H9 (cell line): ENCODE data around the gene SAMD8. TPM values are rescaled to one million over a fixed set of nuclear protein-coding genes. Genes with fewer than 3 reads are reported as not detected.

Source experiments
- DNase-seq: peaks from one replicate; pipeline ENCODE4 v3.0.0-alpha.2; 2017
- H2AFZ ChIP-seq: one replicate; pipeline ENCODE4 v1.6.1; 2013; ENCODE audit warnings: mild to moderate bottlenecking, low read length, control low read depth, moderate library complexity
- H2AK5ac ChIP-seq: 2 replicates; pipeline ENCODE4 v1.6.1; 2013; ENCODE audit warnings: low read length, control low read depth, mixed read lengths; ENCODE audit not compliant: insufficient read length
- H2BK120ac ChIP-seq: one replicate; pipeline ENCODE4 v1.6.1; 2013; ENCODE audit warnings: low read depth, mild to moderate bottlenecking, low read length, control low read depth, inconsistent platforms; ENCODE audit not compliant: poor library complexity, severe bottlenecking
- H2BK12ac ChIP-seq: 2 replicates; pipeline ENCODE4 v1.6.1; 2013; ENCODE audit warnings: low read length, control low read depth, mixed read lengths, low read depth; ENCODE audit not compliant: insufficient read length
- H2BK15ac ChIP-seq: 2 replicates; pipeline ENCODE4 v1.6.1; 2013; ENCODE audit warnings: low read depth, low read length, control low read depth
- H2BK20ac ChIP-seq: one replicate; pipeline ENCODE4 v1.6.1; 2013; ENCODE audit warnings: low read depth, mild to moderate bottlenecking, low read length, control low read depth, inconsistent platforms; ENCODE audit not compliant: poor library complexity, severe bottlenecking
- H2BK5ac ChIP-seq: 2 replicates; pipeline ENCODE4 v1.6.1; 2013; ENCODE audit warnings: low read length, control low read depth, mixed read lengths; ENCODE audit not compliant: insufficient read length
- H3K14ac ChIP-seq: 2 replicates; pipeline ENCODE4 v1.6.1; 2013; ENCODE audit warnings: low read length, control low read depth; ENCODE audit not compliant: insufficient read depth
- H3K18ac ChIP-seq: 2 replicates; pipeline ENCODE4 v1.6.1; 2013; ENCODE audit warnings: low read depth, mild to moderate bottlenecking, mixed read lengths, low read length, control low read depth; ENCODE audit not compliant: insufficient read length
- H3K23ac ChIP-seq: 2 replicates; pipeline ENCODE4 v1.6.1; 2013; ENCODE audit warnings: low read length, control low read depth, mixed read lengths, low read depth; ENCODE audit not compliant: insufficient read length
- H3K23me2 ChIP-seq: 2 replicates; pipeline ENCODE4 v1.6.1; 2013; ENCODE audit warnings: low read depth, mild to moderate bottlenecking, mixed read lengths, low read length, control low read depth; ENCODE audit not compliant: insufficient read length, poor library complexity, severe bottlenecking
- H3K27ac ChIP-seq: 2 replicates; pipeline ENCODE4 v1.5.1; 2013; ENCODE audit warnings: low read length, control low read depth, mixed read lengths, low read depth; ENCODE audit not compliant: insufficient read length
- H3K27me3 ChIP-seq: 2 replicates; pipeline ENCODE4 v1.6.1; 2013; ENCODE audit warnings: low read length, control low read depth, inconsistent platforms; ENCODE audit not compliant: insufficient read depth
- H3K4ac ChIP-seq: 2 replicates; pipeline ENCODE4 v1.6.1; 2013; ENCODE audit warnings: low read depth, mild to moderate bottlenecking, control low read depth, inconsistent platforms, low read length, moderate library complexity
- H3K4me1 ChIP-seq: 2 replicates; pipeline ENCODE4 v1.6.1; 2013; ENCODE audit warnings: low read length, control low read depth, inconsistent platforms; ENCODE audit not compliant: insufficient read depth
- H3K4me2 ChIP-seq: 2 replicates; pipeline ENCODE4 v1.6.1; 2013; ENCODE audit warnings: low read length, control low read depth, mixed read lengths; ENCODE audit not compliant: insufficient read length, insufficient read depth
- H3K56ac ChIP-seq: 2 replicates; pipeline ENCODE4 v1.6.1; 2013; ENCODE audit warnings: low read depth, mild to moderate bottlenecking, mixed read lengths, low read length, control low read depth; ENCODE audit not compliant: insufficient read length
- H3K79me1 ChIP-seq: 2 replicates; pipeline ENCODE4 v1.6.1; 2013; ENCODE audit warnings: low read depth, mild to moderate bottlenecking, moderate library complexity, low read length, control low read depth, inconsistent platforms; ENCODE audit not compliant: insufficient read depth, poor library complexity, severe bottlenecking
- H3K79me2 ChIP-seq: 2 replicates; pipeline ENCODE4 v1.6.1; 2013; ENCODE audit warnings: low read length, control low read depth, inconsistent platforms; ENCODE audit not compliant: insufficient read depth
- H3K9ac ChIP-seq: 2 replicates; pipeline ENCODE4 v1.6.1; 2013; ENCODE audit warnings: low read length, control low read depth, mixed read lengths; ENCODE audit not compliant: insufficient read length; ENCODE audit errors: extremely low read depth
- H3K9me3 ChIP-seq: one replicate; pipeline ENCODE4 v1.6.1; 2013; ENCODE audit warnings: low read depth, low read length, inconsistent platforms; ENCODE audit not compliant: control insufficient read depth
- H3T11ph ChIP-seq: one replicate; pipeline ENCODE4 v1.6.1; 2013; ENCODE audit warnings: mild to moderate bottlenecking, low read length, control low read depth, inconsistent platforms
- H4K20me1 ChIP-seq: one replicate; pipeline ENCODE4 v1.6.1; 2013; ENCODE audit not compliant: control insufficient read depth, insufficient read length, insufficient read depth
- H4K5ac ChIP-seq: 2 replicates; pipeline ENCODE4 v1.6.1; 2013; ENCODE audit warnings: low read depth, mild to moderate bottlenecking, mixed read lengths, low read length, control low read depth; ENCODE audit not compliant: insufficient read length
- H4K8ac ChIP-seq: replicated peaks from 2 replicates; pipeline ENCODE4 v1.6.1; 2013; ENCODE audit warnings: low read length, control low read depth, mixed read lengths, low read depth; ENCODE audit not compliant: insufficient read length
- H4K91ac ChIP-seq: 2 replicates; pipeline ENCODE4 v1.6.1; 2013; ENCODE audit warnings: low read depth, mild to moderate bottlenecking, moderate library complexity, mixed read lengths, low read length, control low read depth; ENCODE audit not compliant: insufficient read length
- H3K27ac Mint-ChIP-seq, 3 experiments: 2 replicates in 2 of 3; 3 replicates in 1 of 3; pipeline ENCODE4 v1.8.0; 2020 to 2021; ENCODE audit warnings: mixed read lengths in 3 of 3, mild to moderate bottlenecking in 1 of 3, moderate library complexity in 1 of 3
- H3K27me3 Mint-ChIP-seq: 2 replicates; pipeline ENCODE4 v1.8.0; 2021; ENCODE audit warnings: low read depth, mild to moderate bottlenecking, moderate library complexity, mixed read lengths
- H3K36me3 Mint-ChIP-seq, 3 experiments: 2 replicates in 2 of 3; 3 replicates in 1 of 3; pipeline ENCODE4 v1.8.0; 2020 to 2021; ENCODE audit warnings: low read depth in 3 of 3, mixed read lengths in 3 of 3; ENCODE audit not compliant: insufficient read depth in 1 of 3
- H3K4me1 Mint-ChIP-seq, 2 experiments: 2 replicates each; pipeline ENCODE4 v1.8.0; 2020; ENCODE audit warnings: mixed read lengths in 2 of 2
- H3K4me3 Mint-ChIP-seq, 2 experiments: 2 replicates in 1 of 2; 3 replicates in 1 of 2; pipeline ENCODE4 v1.8.0; 2020 to 2021; ENCODE audit warnings: mild to moderate bottlenecking in 2 of 2, mixed read lengths in 2 of 2, moderate library complexity in 1 of 2
- H3K9me3 Mint-ChIP-seq, 2 experiments: 2 replicates in 1 of 2; 3 replicates in 1 of 2; pipeline ENCODE4 v1.8.0; 2020; ENCODE audit warnings: mild to moderate bottlenecking in 2 of 2, mixed read lengths in 2 of 2, moderate library complexity in 1 of 2
- CTCF ChIP-seq: fragments of 200-600 bp; sonication (generic); conservative IDR thresholded peaks from 3 replicates; pipeline ENCODE4 v1.8.0; 2021; ENCODE audit warnings: antibody characterized with exemption, mild to moderate bottlenecking
- WGBS: extraction: QIAGEN DNeasy Blood & Tissue Kit; methylation state at CpG from one replicate; pipeline ENCODE4 v1.1.7; 2013; ENCODE audit warnings: missing lambda C conversion rate, low lambda C conversion rate, mixed read lengths; ENCODE audit not compliant: insufficient read length; ENCODE audit errors: extremely low coverage; 5-methylcytosine and 5-hydroxymethylcytosine counted together
- total RNA-seq: library from RNA; stranded (reverse); gene quantifications from 2 replicates; pipeline ENCODE4 v1.2.1, GENCODE V29; 2021

SAMD8 gene
- total RNA-seq, 1 experiment from 2014 or later, result 18.8 TPM

- Histone ChIP-seq H3K56ac (no peak overlapping the region), H3T11ph (no peak overlapping the region), H2BK5ac (no peak overlapping the region), H2BK120ac (no peak overlapping the region), H4K91ac (no peak overlapping the region), H4K20me1 (no peaks in the 10 kb centered on the region), H2AFZ (no peak overlapping the region), H2BK15ac (no peak overlapping the region), H2BK20ac (no peak overlapping the region), H3K9me3 (no peaks in the 10 kb centered on the region), H3K23me2 (no peaks in the 10 kb centered on the region), H3K27ac (no peak overlapping the region), H3K79me2 (no peaks in the 10 kb centered on the region), H4K5ac (no peak overlapping the region), H3K4me2 (no peak overlapping the region), H3K9ac (no peak overlapping the region), H3K23ac (no peak overlapping the region), H3K27me3 (no peaks in the 10 kb centered on the region), H3K4ac (no peak overlapping the region), H4K8ac (no peak overlapping the region), H3K14ac (no peak overlapping the region), H3K79me1 (no peaks in the 10 kb centered on the region), H2AK5ac (no peak overlapping the region), H3K18ac (no peak overlapping the region), H2BK12ac (no peak overlapping the region), H3K4me1 (no peaks in the 10 kb centered on the region)
- Mint-ChIP-seq H3K9me3 (no peaks in the 10 kb centered on the region), H3K36me3 (no peaks in the 10 kb centered on the region), H3K27ac (no peak overlapping the region), H3K27me3 (no peaks in the 10 kb centered on the region), H3K4me1 (peaks cover 4 to 6% of the 10 kb centered on the region in 2 experiments; a peak in 3 of 4 replicates), H3K4me3 (no peak overlapping the region)
- no peak for DNase-seq
- no peak for TF ChIP-seq CTCF
- no CpG with 5 or more reads among the region's 10 CpGs for WGBS
Measured at GRCh38 chr10:75062506-75063299, 48.8 kb upstream of the SAMD8 start.
